LNCAP (cell line): ENCODE results near the gene P4HA2.

Source experiments
- CTCF ChIP-seq: fragments of 450-650 bp; IDR thresholded peaks from 2 replicates; pipeline ENCODE4 v1.5.1; 2017; ENCODE audit warnings: mild to moderate bottlenecking

P4HA2 gene

DNA sequence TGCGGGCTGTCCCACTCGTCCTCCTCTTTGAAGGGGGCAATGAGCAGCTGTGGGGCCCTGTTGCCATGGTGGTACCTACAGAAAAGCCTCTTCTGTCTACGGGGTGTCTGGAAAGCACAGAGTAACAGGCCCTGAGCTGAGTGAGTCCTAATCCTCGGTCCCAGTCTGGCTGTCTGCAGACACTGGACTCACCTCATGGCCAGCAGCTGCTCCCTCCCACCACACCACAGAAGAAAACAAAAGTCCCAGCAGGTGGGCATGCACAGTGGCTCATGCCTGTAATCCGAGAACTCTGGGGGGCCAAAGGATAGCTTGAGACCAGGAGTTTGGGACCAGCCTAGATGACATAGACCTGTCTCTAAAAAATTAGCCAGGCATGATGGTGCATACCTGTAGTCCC, 19.9 kb downstream of the P4HA2 start:
- no peak for TF ChIP-seq CTCF

GRCh38 chr5:132206782-132207181, 20.9 kb downstream of the P4HA2 start:
- TF ChIP-seq CTCF: no peak

DNA sequence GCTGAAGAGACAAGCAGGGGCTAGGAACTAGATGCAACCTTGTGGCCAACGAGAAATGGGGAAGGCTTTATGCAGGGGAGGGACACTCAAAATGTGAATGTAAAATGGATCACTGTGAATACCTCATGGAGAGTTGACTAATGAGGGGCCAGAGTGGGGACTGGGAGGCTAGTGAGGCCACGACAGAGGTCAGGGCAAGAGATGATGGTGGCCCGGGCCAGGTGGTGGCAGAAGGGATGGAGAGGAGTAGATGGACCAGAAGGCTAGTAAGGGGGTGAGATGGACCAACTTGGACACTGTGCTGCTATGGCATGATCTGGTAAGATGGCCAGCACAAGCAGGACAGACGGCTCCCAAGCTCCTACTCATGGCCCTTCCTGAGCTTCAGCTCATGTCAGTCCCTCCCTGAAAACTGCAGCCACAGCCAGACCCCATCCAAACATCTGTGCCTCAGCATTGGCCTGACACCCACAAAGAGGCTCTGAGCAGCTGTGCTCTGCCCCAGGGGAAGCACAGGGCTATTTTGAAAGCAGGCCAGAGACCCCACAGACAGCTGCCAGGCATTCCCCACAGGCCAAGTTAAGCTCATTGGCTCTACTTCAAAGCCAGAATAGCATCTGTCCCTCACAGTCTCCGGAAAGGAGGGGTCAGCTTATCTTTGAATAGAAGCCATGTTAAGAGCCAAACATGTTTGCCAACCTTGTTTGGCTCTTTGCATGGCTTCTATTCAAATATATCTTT, 22.1 kb downstream of the P4HA2 start:
- TF ChIP-seq CTCF: no peak

DNA sequence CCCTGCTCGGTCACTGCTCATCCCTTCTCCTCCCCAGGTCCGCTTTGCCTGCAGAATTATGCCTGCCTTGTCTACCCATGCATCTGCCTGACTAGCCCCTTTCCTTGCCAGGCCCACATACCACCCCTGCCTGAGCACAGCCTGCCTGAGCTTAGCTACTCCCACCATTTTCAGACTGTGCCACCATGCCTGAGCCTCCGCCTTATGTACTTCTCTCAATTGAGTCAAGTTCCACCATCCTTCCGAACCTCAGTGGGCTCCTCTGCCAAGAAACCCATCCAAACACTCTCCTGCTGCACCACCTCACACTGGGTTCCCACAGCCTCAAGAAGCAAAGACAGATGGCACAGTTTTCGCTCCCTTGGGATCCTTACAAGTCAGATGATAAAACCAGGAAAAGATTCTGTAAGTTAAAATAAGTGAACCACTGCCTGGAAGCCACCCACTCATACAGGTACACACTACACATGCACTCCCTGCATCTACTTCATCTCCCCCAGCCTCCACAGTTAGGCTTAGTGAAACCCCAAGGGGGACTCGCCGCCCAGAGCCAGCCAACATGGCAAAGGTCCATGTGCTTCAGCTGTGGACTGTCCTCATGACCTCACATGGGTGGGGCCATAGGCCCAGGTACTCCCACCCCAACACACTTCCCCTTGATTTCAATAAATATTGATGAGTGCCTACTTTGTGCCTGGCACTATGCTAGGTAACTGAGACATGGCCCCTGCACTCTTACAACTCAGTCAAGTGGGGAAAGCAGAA, 23.1 kb downstream of the P4HA2 start:
- no peak for TF ChIP-seq CTCF

DNA sequence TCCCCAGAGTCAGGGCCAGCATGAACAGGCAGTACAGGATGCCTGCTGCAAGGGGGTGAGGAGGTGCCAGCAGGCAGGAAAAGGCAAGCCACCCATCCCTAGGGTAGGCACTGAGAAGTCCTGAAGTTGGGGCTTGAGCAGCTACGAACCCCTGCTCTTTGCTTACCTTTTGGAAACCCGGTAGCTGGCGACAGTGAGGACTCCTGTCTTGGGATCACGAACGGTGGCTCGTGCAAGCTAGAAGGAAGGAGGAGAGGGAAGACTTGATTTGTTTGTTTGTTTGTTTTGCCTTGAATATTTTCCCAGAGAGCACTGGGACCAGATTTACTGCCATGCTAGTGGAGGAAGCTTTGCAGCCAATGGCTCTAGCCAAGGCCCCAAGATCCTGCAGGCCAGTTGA, 23.7 kb downstream of the P4HA2 start:
- no peak for TF ChIP-seq CTCF

- no peak for TF ChIP-seq CTCF
These were observed 24.2 kb downstream of the P4HA2 start for GRCh38 chr5:132203464-132203818.

DNA sequence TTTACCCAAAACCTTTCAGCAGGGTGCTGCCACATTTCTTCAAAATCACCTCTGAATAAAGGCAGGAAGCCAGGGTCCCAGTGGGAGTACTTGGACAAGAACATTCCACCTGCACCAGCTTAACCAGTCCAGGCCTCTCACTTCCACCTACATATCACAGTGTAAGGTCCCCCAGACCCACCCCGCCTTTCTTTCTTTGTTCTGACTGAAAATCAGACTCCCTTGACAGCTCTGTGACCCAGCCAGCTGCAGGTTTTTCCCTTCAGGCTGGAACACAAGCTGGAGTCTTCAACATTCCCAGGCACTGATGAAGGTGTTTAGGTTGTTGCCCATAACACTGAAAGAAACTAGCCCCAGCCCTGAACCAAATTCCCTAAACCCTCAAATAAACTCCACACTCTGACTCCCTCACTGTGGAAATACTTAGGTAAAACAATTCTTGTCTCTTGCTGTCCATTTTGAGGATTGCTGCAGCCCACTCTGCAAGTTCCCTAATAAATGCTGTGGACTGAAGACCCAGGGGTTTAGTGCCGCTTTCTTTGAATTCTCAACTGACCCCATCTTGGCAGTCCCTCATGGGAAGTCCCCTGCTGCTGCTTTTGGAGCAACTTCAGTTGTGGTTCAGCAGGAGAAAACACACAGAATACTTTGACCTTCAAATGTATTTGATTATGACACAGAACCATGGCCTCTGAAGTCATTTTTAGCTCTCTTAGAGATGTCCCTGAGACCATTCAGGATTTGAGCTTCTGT, 24.8 kb downstream of the P4HA2 start:
- TF ChIP-seq CTCF: no peak
